ENCODE data around the gene DNAJC1. TPM values are rescaled to one million over a fixed set of nuclear protein-coding genes. Genes with fewer than 3 reads are reported as not detected.

Gene DNAJC1
- total RNA-seq, 1 experiment from 2014 or later = 57.8 TPM

DNA sequence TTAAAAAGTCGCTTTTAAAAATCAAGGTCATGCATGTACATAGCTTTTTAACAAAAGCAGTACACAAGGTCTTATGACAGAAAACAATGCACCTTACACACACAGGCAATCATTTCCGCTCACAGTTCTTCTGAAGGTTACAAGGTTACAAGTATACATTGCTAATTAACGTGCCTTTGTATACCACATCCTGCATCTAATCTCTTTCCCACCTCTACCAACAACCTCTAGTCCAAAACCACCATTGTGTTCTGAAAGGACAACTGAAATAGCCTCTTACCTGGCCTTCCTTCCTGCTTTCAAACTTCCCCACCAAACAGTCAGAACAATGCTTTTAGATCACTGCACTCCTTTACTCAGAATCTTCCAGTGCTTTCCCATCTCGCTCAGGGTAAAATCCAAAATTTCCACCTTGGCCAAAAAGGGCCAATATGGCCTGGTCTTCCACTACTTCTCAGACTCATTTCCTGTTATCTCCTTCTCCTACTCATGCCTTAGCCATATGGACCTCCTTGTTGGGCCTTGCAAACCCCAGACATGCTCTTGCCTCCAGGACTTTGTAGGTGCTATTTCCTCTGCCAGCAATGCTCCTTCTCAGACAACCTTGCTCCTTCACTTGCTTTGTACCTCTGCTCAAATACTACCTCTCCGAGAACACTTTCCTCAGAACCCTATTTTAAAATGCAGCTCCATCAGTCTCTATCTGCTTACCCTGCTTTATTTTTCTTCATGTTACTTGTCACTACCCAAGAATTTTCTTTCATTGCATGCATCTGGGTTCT lies 205.4 kb downstream of the DNAJC1 start:
- H3K9me3 Mint-ChIP-seq (ENCODE audit: unreplicated experiment) = peaks cover 8% of the 10 kb centered on the region
- no peak for DNase-seq (ENCODE audit: unreplicated experiment)
- ChIA-PET CTCF (interaction anchor here (0.5 to 0.8 kb wide), 2 partner anchors 14 to 181 kb away, joined by 3 to 4 read pairs; no protein-coding TSS in a partner anchor), POLR2A (interaction anchor here (0.5 kb wide), 1 partner anchor 540 kb away, joined by 3 read pairs; no protein-coding TSS in a partner anchor)
- intact Hi-C loops (cut with micrococcal nuclease) = no loop called here
- H3K4me1 Mint-ChIP-seq (ENCODE audit: insufficient read depth, unreplicated experiment) = no peaks in the 10 kb centered on the region
- H3K36me3 Mint-ChIP-seq (ENCODE audit: insufficient read depth, unreplicated experiment) = peaks cover 7% of the 10 kb centered on the region
- no peaks in the 10 kb centered on the region for H3K27me3 Mint-ChIP-seq (ENCODE audit: insufficient read depth, unreplicated experiment)
- no TSS peak for BruUV-seq (replicated peaks)
- no peak overlapping the region for H3K27ac Mint-ChIP-seq (ENCODE audit: low read depth, unreplicated experiment)
- H3K4me3 Mint-ChIP-seq (ENCODE audit: unreplicated experiment) = no peak overlapping the region
- TF ChIP-seq, protein P1, sequence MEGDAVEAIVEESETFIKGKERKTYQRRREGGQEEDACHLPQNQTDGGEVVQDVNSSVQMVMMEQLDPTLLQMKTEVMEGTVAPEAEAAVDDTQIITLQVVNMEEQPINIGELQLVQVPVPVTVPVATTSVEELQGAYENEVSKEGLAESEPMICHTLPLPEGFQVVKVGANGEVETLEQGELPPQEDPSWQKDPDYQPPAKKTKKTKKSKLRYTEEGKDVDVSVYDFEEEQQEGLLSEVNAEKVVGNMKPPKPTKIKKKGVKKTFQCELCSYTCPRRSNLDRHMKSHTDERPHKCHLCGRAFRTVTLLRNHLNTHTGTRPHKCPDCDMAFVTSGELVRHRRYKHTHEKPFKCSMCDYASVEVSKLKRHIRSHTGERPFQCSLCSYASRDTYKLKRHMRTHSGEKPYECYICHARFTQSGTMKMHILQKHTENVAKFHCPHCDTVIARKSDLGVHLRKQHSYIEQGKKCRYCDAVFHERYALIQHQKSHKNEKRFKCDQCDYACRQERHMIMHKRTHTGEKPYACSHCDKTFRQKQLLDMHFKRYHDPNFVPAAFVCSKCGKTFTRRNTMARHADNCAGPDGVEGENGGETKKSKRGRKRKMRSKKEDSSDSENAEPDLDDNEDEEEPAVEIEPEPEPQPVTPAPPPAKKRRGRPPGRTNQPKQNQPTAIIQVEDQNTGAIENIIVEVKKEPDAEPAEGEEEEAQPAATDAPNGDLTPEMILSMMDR (IDR thresholded peaks at IDR 0.05; ENCODE audit: unreplicated experiment) = no peak

DNA sequence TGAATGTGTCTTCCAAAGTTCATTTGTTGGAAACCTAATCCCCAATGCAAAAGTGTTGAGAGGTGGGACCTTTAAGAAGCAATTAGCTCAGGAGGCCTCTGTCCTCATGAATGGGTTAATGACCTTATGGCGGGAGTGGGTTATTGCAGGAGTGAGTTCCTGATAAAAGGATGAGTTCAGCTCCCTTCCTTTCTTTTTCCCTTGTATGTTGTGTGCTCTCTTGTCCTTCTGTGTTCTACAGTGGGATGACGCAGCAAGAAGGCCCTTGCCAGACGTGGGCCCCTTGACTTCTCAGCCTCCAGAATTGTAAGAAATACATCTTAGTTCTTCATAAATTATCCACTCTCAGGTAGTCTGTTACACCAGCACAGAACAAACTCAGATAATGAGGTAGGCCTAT lies 206.0 kb downstream of the DNAJC1 start:
- POLR2A ChIA-PET = no interaction called here
- Mint-ChIP-seq H3K4me3 (ENCODE audit: unreplicated experiment) (no peak overlapping the region), H3K27ac (ENCODE audit: low read depth, unreplicated experiment) (no peak overlapping the region), H3K27me3 (ENCODE audit: insufficient read depth, unreplicated experiment) (no peaks in the 10 kb centered on the region), H3K4me1 (ENCODE audit: insufficient read depth, unreplicated experiment) (no peaks in the 10 kb centered on the region), H3K9me3 (ENCODE audit: unreplicated experiment) (peaks cover 8% of the 10 kb centered on the region), H3K36me3 (ENCODE audit: insufficient read depth, unreplicated experiment) (peaks cover 7% of the 10 kb centered on the region)
- no peak for DNase-seq (ENCODE audit: unreplicated experiment)
- intact Hi-C loops (cut with micrococcal nuclease) = no loop called here
- BruUV-seq (replicated peaks) = no TSS peak
- TF ChIP-seq, protein P1 (IDR thresholded peaks at IDR 0.05; ENCODE audit: unreplicated experiment) = no peak
- CTCF ChIA-PET = no interaction called here

DNA sequence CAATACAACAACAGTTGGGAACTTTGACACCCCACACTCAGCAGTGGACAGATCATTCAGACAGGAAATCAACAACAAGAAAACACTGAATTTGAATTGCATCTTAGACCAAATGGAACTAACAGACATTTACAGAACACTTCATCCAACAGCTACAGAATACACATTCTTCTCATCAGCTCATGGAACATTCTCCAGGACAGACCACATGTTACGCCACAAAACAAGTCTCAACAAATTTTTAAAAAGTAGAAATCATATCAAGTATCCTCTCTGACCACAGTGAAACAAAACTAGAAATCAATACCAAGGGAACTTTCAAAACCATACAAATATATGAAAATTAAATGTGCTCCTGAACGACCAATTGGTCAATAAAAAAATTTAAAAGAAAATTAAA lies 212.3 kb downstream of the DNAJC1 start:
- no peak for DNase-seq (ENCODE audit: unreplicated experiment)
- BruUV-seq (replicated peaks) = no TSS peak
- Mint-ChIP-seq H3K9me3 (ENCODE audit: unreplicated experiment) (peaks cover 9% of the 10 kb centered on the region), H3K4me3 (ENCODE audit: unreplicated experiment) (no peak overlapping the region), H3K27ac (ENCODE audit: low read depth, unreplicated experiment) (no peak overlapping the region), H3K36me3 (ENCODE audit: insufficient read depth, unreplicated experiment) (peaks cover 4% of the 10 kb centered on the region), H3K4me1 (ENCODE audit: insufficient read depth, unreplicated experiment) (peaks cover 11% of the 10 kb centered on the region), H3K27me3 (ENCODE audit: insufficient read depth, unreplicated experiment) (no peaks in the 10 kb centered on the region)
- intact Hi-C loops (cut with micrococcal nuclease) = no loop called here
- ChIA-PET CTCF (no interaction called here), POLR2A (interaction anchor here (0.7 kb wide), 1 partner anchor 9 kb away, joined by 4 read pairs; no protein-coding TSS in a partner anchor)
- TF ChIP-seq, protein P1 (IDR thresholded peaks at IDR 0.05; ENCODE audit: unreplicated experiment) = no peak

DNA sequence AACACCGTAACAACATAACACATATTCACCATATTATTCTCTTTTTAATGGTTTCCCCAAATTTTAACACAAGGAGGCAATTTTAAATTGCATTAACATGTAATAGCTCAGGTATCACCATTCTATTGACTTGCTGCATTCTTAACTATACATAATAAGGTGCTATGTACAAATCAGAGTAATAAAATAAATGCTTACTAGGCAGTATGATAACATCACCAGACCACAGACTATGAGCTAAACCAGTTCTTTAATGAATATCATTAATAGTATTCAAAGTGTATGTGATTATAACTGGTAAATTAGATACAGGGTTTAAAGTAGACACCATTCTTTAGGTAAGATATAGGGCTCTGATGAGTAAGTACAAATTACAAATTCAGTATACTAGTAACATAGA lies 226.6 kb downstream of the DNAJC1 start:
- H3K4me1 Mint-ChIP-seq (ENCODE audit: insufficient read depth, unreplicated experiment) = no peaks in the 10 kb centered on the region
- no peak overlapping the region for H3K27ac Mint-ChIP-seq (ENCODE audit: low read depth, unreplicated experiment)
- H3K27me3 Mint-ChIP-seq (ENCODE audit: insufficient read depth, unreplicated experiment) = no peaks in the 10 kb centered on the region
- ChIA-PET POLR2A (no interaction called here), CTCF (interaction anchor here (0.7 kb wide), 1 partner anchor 974 kb away, joined by 3 read pairs; no protein-coding TSS in a partner anchor)
- intact Hi-C loops (cut with micrococcal nuclease) = no loop called here
- peaks cover 7% of the 10 kb centered on the region for H3K9me3 Mint-ChIP-seq (ENCODE audit: unreplicated experiment)
- H3K4me3 Mint-ChIP-seq (ENCODE audit: unreplicated experiment) = no peak overlapping the region
- no peaks in the 10 kb centered on the region for H3K36me3 Mint-ChIP-seq (ENCODE audit: insufficient read depth, unreplicated experiment)
- DNase-seq (ENCODE audit: unreplicated experiment) = no peak
- no TSS peak for BruUV-seq (replicated peaks)
- TF ChIP-seq, protein P1 (IDR thresholded peaks at IDR 0.05; ENCODE audit: unreplicated experiment) = no peak

Data from MCF 10A (cell line).